ENCODE results near the gene EFCAB8.

The EFCAB8 gene

GRCh38 chr20:32983459-32984112 lies 124.9 kb downstream of the EFCAB8 start:
- no peaks in the 10 kb centered on the region for H3K36me3 ChIP-seq (ENCODE audit: control insufficient read depth, insufficient read depth, low read length)
- H3K9me3 ChIP-seq (ENCODE audit: control insufficient read depth, low read length): no peaks in the 10 kb centered on the region
- no peak overlapping the region for H3K4me3 ChIP-seq (ENCODE audit: insufficient read depth, low read depth, low read length)
- no peak overlapping the region for H3K27ac ChIP-seq (ENCODE audit: insufficient read depth, low read depth, low read length, poor library complexity, severe bottlenecking)
- WGBS, 2 experiments: 87 to 91% methylated on average over 12 of the region's 12 CpGs
- H3K27me3 ChIP-seq (ENCODE audit: control insufficient read depth, insufficient read depth, low read length, poor library complexity, severe bottlenecking): no peaks in the 10 kb centered on the region
- H3K4me1 ChIP-seq (ENCODE audit: control insufficient read depth, insufficient read depth, low read length): peaks cover 6% of the 10 kb centered on the region

GRCh38 chr20:32984196-32984595 lies 125.5 kb downstream of the EFCAB8 start:
- Histone ChIP-seq H3K27ac (ENCODE audit: insufficient read depth, low read depth, low read length, poor library complexity, severe bottlenecking) (no peak overlapping the region), H3K4me3 (ENCODE audit: insufficient read depth, low read depth, low read length) (no peak overlapping the region), H3K27me3 (ENCODE audit: control insufficient read depth, insufficient read depth, low read length, poor library complexity, severe bottlenecking) (no peaks in the 10 kb centered on the region), H3K36me3 (ENCODE audit: control insufficient read depth, insufficient read depth, low read length) (no peaks in the 10 kb centered on the region), H3K9me3 (ENCODE audit: control insufficient read depth, low read length) (no peaks in the 10 kb centered on the region), H3K4me1 (ENCODE audit: control insufficient read depth, insufficient read depth, low read length) (peaks cover 6% of the 10 kb centered on the region)
- 79 to 86% methylated on average over 7 of the region's 7 CpGs for WGBS, 2 experiments

- 92 to 93% methylated on average over 9 of the region's 9 CpGs for whole genome bisulfite sequencing, 2 experiments
- H3K4me1 ChIP-seq (ENCODE audit: control insufficient read depth, insufficient read depth, low read length): peaks cover 6% of the 10 kb centered on the region
- no peaks in the 10 kb centered on the region for H3K36me3 ChIP-seq (ENCODE audit: control insufficient read depth, insufficient read depth, low read length)
- H3K9me3 ChIP-seq (ENCODE audit: control insufficient read depth, low read length): no peaks in the 10 kb centered on the region
- no peaks in the 10 kb centered on the region for H3K27me3 ChIP-seq (ENCODE audit: control insufficient read depth, insufficient read depth, low read length, poor library complexity, severe bottlenecking)
- H3K27ac ChIP-seq (ENCODE audit: insufficient read depth, low read depth, low read length, poor library complexity, severe bottlenecking): no peak overlapping the region
- H3K4me3 ChIP-seq (ENCODE audit: insufficient read depth, low read depth, low read length): no peak overlapping the region
Measured at GRCh38 chr20:32984631-32985354, 126.1 kb downstream of the EFCAB8 start.

GRCh38 chr20:32985596-32985995 lies 126.9 kb downstream of the EFCAB8 start:
- Histone ChIP-seq H3K9me3 (ENCODE audit: control insufficient read depth, low read length) (no peaks in the 10 kb centered on the region), H3K4me1 (ENCODE audit: control insufficient read depth, insufficient read depth, low read length) (peaks cover 4% of the 10 kb centered on the region), H3K4me3 (ENCODE audit: insufficient read depth, low read depth, low read length) (no peak overlapping the region), H3K27me3 (ENCODE audit: control insufficient read depth, insufficient read depth, low read length, poor library complexity, severe bottlenecking) (no peaks in the 10 kb centered on the region), H3K27ac (ENCODE audit: insufficient read depth, low read depth, low read length, poor library complexity, severe bottlenecking) (no peak overlapping the region), H3K36me3 (ENCODE audit: control insufficient read depth, insufficient read depth, low read length) (no peaks in the 10 kb centered on the region)
- WGBS, 2 experiments: 91 to 94% methylated on average over 6 of the region's 6 CpGs

GRCh38 chr20:32986331-32986966 lies 127.7 kb downstream of the EFCAB8 start:
- Histone ChIP-seq H3K36me3 (ENCODE audit: control insufficient read depth, insufficient read depth, low read length) (no peaks in the 10 kb centered on the region), H3K27me3 (ENCODE audit: control insufficient read depth, insufficient read depth, low read length, poor library complexity, severe bottlenecking) (no peaks in the 10 kb centered on the region), H3K4me3 (ENCODE audit: insufficient read depth, low read depth, low read length) (no peak overlapping the region), H3K27ac (ENCODE audit: insufficient read depth, low read depth, low read length, poor library complexity, severe bottlenecking) (no peak overlapping the region), H3K9me3 (ENCODE audit: control insufficient read depth, low read length) (no peaks in the 10 kb centered on the region), H3K4me1 (ENCODE audit: control insufficient read depth, insufficient read depth, low read length) (no peaks in the 10 kb centered on the region)
- 89 to 90% methylated on average over 18 of the region's 18 CpGs for WGBS, 2 experiments

- Histone ChIP-seq H3K27me3 (ENCODE audit: control insufficient read depth, insufficient read depth, low read length, poor library complexity, severe bottlenecking) (no peaks in the 10 kb centered on the region), H3K9me3 (ENCODE audit: control insufficient read depth, low read length) (no peaks in the 10 kb centered on the region), H3K27ac (ENCODE audit: insufficient read depth, low read depth, low read length, poor library complexity, severe bottlenecking) (no peak overlapping the region), H3K36me3 (ENCODE audit: control insufficient read depth, insufficient read depth, low read length) (no peaks in the 10 kb centered on the region), H3K4me1 (ENCODE audit: control insufficient read depth, insufficient read depth, low read length) (no peaks in the 10 kb centered on the region), H3K4me3 (ENCODE audit: insufficient read depth, low read depth, low read length) (no peak overlapping the region)
- WGBS, 2 experiments: 88 to 91% methylated on average over 10 to 11 of the region's 11 CpGs
Measured at GRCh38 chr20:32987044-32987825, 128.5 kb downstream of the EFCAB8 start.

GRCh38 chr20:32988008-32988407 lies 129.3 kb downstream of the EFCAB8 start:
- no peak overlapping the region for H3K27ac ChIP-seq (ENCODE audit: insufficient read depth, low read depth, low read length, poor library complexity, severe bottlenecking)
- H3K4me3 ChIP-seq (ENCODE audit: insufficient read depth, low read depth, low read length): no peak overlapping the region
- no peaks in the 10 kb centered on the region for H3K36me3 ChIP-seq (ENCODE audit: control insufficient read depth, insufficient read depth, low read length)
- no peaks in the 10 kb centered on the region for H3K27me3 ChIP-seq (ENCODE audit: control insufficient read depth, insufficient read depth, low read length, poor library complexity, severe bottlenecking)
- no peaks in the 10 kb centered on the region for H3K9me3 ChIP-seq (ENCODE audit: control insufficient read depth, low read length)
- 91 to 92% methylated on average over 16 of the region's 16 CpGs for WGBS, 2 experiments
- H3K4me1 ChIP-seq (ENCODE audit: control insufficient read depth, insufficient read depth, low read length): no peaks in the 10 kb centered on the region

GRCh38 chr20:32989507-32990283 lies 131.0 kb downstream of the EFCAB8 start:
- H3K4me1 ChIP-seq (ENCODE audit: control insufficient read depth, insufficient read depth, low read length): no peaks in the 10 kb centered on the region
- H3K27me3 ChIP-seq (ENCODE audit: control insufficient read depth, insufficient read depth, low read length, poor library complexity, severe bottlenecking): no peaks in the 10 kb centered on the region
- no peak overlapping the region for H3K27ac ChIP-seq (ENCODE audit: insufficient read depth, low read depth, low read length, poor library complexity, severe bottlenecking)
- H3K9me3 ChIP-seq (ENCODE audit: control insufficient read depth, low read length): no peaks in the 10 kb centered on the region
- WGBS, 2 experiments: 90 to 92% methylated on average over 14 of the region's 14 CpGs
- no peak overlapping the region for H3K4me3 ChIP-seq (ENCODE audit: insufficient read depth, low read depth, low read length)
- H3K36me3 ChIP-seq (ENCODE audit: control insufficient read depth, insufficient read depth, low read length): no peaks in the 10 kb centered on the region

GRCh38 chr20:32990426-32990825 lies 131.7 kb downstream of the EFCAB8 start:
- Histone ChIP-seq H3K27ac (ENCODE audit: insufficient read depth, low read depth, low read length, poor library complexity, severe bottlenecking) (no peak overlapping the region), H3K4me3 (ENCODE audit: insufficient read depth, low read depth, low read length) (no peak overlapping the region), H3K9me3 (ENCODE audit: control insufficient read depth, low read length) (no peaks in the 10 kb centered on the region), H3K27me3 (ENCODE audit: control insufficient read depth, insufficient read depth, low read length, poor library complexity, severe bottlenecking) (no peaks in the 10 kb centered on the region), H3K4me1 (ENCODE audit: control insufficient read depth, insufficient read depth, low read length) (no peaks in the 10 kb centered on the region), H3K36me3 (ENCODE audit: control insufficient read depth, insufficient read depth, low read length) (no peaks in the 10 kb centered on the region)
- WGBS, 2 experiments: 90 to 92% methylated on average over 3 of the region's 3 CpGs

All from ectodermal cell (in vitro differentiated cells).